GM18526 (cell line): ENCODE measurements around the gene TBCK.

Source experiments
- POLR2A ChIP-seq: IDR thresholded peaks from 3 replicates; pipeline ENCODE4 v1.6.1; 2011; ENCODE audit not compliant: insufficient read length; ENCODE audit errors: extremely low read depth

Gene TBCK

DNA sequence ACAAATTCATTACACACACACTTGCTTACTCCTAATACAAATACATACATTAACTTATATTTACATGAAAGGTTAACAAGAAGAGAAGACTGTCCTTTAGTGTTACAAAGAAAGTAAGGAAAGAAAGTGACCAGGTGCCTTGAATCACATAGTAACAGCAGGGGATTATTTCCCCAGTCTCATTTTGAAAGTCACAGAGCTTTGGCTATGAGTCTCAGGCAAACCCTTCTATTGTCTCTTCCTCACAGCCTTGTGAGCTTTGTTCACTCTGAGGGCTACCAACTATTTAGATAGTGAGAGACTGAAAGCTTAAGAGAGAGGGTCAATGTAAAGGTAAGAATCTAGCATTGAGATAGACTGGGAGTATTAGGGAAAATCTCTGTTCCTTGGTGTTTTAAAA is 259.1 kb downstream of the TBCK start:
- no peak for TF ChIP-seq POLR2A

DNA sequence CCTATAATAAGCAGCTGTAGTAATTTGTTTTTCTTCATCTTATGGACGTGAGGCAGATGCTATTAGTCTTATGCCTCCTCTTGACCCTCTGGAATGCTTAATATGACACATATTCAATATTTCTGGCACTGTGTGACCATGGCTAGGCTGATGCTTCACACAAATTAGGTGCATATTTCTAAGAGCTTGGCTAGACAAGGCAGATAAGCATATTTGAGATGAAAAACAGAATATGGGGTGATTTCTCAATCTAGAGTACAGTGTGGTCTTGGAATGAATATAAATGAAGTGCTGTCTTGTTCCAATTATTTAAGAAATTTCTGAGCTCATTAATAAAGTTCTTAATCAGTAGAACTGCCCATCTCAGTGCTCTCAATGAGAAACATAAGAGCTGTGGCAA is 264.5 kb downstream of the TBCK start:
- TF ChIP-seq POLR2A, result no peak

DNA sequence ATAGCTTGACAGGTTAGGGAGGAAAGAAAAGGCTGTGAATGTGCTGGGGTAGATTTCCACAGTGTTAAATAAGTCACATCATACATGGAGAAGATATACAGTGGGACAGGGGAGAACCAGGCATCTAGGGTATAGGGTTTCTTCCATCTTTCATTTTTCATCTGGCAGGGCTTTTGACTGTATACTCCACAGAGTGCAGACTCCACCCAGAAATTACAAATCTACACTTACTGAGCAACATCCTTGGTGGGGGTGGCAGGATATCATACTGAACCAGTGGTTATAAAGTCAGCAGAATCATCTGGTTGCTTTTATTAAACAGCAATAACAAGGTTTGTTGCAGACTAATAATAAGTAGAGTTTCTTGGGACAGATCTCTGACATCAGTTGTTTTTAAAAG is 266.5 kb downstream of the TBCK start:
- TF ChIP-seq POLR2A, result no peak

DNA sequence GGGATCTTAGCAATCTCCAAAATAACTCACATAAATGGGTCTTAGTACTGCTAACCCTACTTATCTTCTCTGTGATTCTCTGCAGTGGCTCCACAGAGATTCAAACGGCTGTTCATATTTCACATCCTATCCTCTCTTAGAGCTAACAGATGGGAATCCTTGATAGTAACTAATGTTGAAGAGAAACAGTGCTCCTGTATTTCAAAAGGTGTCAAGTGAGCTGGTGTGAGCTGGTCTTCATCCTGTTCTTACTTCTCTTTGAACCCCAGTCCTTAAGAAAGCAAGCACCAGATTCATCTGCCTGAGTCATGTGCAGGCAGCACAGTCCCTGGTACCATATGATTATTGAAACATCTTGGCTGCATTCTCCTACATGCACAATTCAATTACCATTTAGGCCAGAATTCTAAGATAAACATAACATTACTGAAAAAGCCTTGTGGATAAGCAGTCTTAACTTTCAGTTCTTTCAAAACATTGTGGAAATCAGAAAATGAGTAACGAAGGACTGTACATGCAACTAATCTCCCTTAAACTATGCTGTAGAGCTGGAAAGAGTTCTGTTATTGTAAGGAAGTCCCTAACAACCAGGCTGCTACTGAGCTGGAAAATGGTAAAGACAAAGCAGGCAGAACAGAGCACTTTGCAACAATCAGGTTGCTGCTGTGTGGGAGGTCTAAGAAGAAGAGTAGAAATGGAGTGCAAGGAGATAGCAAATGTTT is 267.6 kb downstream of the TBCK start:
- TF ChIP-seq POLR2A, result no peak

DNA sequence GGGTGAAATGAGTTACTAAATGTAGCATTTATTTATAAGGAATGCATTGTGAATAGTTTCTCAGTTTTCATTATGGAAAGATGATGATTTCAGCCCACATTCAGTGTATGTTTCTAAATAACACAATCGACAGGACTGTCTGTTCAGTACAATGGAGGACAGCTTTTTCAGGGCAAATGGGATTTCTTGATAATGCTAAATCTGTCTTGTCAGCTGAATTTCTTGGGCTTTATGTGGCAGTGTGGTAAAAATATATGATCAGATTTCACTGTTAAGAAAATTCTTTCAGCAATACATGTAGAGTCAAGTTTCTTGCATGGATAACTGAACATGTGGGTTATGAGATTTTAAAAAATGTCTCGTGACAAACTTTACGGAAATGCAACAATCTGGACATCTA is 269.9 kb downstream of the TBCK start:
- no peak for TF ChIP-seq POLR2A

DNA sequence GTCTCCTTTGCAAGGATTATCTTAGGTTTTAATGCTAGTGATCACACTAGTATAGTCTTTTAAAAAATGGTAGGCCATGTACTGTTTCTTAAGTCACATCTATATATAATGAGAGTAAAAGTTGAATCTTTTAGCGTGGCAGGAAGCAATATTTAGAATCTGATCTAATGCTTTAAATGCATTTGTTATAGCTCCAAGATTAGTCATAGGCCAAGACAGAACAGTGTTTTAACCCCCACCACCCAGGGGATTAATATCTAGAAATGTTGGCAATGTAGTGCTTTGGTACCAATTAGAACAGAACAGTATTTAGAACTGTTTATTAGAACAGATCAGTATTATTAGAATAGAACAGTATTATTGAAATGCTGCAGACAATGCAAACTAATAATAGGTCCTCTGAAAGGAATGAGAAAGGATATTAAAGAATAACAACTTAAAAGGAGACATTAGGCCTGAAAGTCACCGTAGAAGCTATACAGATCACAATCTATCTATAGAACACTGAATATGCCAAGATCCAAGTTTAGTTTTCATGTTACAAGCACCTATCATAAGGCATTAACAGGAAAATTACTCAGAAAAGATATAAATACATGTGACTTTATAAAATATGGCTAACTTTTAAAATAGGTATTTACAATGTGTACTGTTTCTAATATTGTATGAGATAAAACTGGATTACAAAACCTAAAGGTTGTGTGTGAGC is 274.6 kb downstream of the TBCK start:
- no peak for TF ChIP-seq POLR2A

DNA sequence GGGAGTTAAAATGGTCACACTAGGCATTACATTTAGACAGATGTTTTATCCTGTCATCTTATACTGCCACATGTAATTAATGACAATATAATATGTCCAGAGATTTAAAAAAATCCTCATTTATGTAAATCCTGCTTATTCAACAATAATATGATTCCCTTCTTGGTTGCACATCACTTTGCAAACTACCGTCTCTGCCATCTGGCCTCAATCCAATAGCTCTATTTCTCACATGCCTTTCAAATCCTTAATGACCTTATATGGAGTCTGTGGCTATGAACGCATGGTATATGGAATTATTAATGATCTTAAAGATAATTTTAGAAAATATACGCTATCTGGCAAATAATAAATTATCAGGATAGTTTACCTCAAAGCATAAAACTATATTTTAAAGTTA is 276.2 kb downstream of the TBCK start:
- TF ChIP-seq POLR2A, result no peak

DNA sequence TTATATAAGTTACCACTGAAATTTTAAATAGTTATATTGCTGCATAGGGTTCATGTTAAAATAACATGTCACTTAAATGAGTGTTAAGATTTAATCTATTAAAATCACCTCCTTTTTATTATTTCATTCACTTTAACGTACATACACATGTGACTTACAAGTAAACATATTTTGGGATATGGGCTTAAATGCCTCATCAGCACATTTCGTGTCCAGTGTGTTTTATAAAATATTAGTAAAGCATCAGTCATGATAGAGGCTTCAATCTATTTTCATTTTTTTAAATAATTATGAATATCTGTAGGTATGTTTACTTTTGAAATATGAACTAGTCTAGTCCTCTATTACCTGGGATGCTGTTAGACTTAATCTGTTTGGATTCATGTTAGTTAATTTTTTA is 277.1 kb downstream of the TBCK start:
- no peak for TF ChIP-seq POLR2A

DNA sequence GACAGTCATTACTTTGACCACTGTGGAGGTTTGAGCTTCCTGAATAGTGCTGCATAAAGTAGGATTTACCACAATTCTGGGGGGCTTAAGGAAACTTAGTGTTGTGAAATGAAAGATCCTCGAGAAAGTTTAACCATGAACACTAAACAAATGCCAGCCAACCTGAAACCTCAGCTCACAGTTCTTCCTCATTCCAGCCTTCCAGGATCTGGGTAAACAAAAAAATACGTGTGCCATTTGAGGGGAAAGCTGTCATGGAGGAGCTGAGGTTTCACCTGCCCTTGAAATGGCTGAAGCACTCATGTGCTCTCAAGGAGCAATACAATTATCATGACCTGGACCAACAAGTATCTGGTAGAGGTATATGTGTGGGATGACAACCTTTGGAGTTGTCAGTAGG is 278.0 kb downstream of the TBCK start:
- TF ChIP-seq POLR2A, result no peak

DNA sequence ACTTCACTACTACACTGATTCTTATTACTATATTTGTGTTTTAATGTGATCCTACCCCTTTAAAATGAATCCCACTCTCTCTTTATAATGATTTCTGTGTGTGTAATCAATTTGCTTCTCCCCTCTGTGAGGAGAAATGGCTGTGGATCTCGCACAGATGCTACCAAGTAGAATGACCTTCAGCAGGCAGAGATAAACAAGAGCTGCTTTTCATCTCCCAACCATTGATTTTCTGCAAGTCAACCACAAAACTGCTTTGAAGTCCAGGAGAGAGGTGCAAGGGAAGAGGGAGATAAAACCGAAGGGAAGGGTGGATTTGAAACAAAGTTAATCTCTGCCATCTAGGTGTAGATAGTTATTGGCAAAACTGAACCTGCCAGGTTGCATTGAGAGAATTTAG is 279.2 kb downstream of the TBCK start:
- TF ChIP-seq POLR2A, result no peak

DNA sequence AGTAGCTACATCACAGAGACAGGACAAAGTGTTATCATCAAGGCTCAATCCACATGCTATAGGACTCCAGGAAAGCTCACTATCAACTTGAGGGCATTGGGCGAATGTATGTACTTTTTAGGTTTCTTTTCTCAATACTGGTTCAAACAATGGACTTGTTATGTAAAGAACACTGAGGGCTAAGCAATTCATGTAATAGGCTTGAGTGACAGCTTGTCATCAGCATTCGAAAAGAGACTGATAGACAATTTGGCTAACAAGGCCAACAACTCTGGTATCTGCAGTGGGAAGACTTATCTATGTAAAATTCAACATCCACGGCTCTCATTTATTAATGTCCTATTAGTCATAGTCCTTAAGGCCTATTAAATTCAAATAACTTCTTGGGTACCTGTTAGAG is 279.7 kb downstream of the TBCK start:
- TF ChIP-seq POLR2A, result no peak

DNA sequence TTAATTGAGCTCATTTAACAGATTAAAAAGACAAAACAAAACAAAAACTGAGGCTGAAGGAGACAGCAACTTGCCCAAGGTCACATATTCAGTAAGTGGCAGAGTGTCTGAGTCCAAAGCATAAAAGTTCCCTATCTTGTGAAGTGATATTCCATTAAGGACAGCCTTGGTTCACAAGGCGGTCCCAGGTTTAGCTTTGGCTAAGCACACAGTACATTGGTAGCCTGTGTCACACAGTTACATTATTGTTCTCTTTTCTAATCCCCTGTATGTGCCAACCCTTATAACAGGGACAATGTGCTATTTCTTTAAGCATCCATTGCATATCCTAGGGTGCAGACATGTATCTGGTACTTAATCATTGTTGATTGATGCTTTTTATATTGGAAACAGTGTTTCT is 280.8 kb downstream of the TBCK start:
- no peak for TF ChIP-seq POLR2A

DNA sequence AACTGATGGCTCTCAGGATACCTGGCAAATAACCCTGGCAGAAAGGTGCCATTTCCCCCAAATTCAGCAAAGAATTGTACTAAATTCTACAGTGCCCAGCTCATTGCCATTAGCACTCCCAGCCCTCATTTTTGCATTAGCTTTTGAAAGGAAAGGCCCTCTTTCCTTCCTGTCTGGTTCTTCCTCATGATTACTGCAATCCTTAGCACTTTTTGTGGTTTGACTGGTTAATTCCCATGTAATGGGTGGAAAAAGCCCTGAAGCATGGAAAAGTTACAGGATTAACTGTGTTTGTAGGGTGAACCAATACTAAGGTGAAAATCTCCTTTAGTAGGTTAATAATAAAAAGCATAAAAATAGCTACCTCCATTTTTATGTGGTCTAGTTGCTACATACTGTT is 281.3 kb downstream of the TBCK start:
- no peak for TF ChIP-seq POLR2A

DNA sequence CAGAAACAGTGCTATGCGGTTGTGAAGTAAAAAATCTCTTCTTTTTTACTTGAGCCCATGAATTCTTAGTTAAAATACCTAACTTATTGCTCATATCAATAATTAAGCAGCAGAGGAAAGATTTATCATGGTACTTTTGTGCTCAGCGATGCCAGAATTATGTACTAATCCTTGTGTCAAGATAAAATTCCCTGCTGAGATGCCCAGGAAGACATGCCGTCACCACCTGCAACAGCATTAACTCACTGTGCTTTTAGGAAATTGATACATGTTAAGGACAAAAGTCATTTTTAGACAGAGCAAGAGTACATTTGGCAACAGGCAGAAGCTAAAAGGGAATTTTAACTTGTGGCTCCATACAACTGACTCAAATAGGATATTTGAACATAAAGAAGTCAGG is 281.8 kb downstream of the TBCK start:
- TF ChIP-seq POLR2A, result no peak

DNA sequence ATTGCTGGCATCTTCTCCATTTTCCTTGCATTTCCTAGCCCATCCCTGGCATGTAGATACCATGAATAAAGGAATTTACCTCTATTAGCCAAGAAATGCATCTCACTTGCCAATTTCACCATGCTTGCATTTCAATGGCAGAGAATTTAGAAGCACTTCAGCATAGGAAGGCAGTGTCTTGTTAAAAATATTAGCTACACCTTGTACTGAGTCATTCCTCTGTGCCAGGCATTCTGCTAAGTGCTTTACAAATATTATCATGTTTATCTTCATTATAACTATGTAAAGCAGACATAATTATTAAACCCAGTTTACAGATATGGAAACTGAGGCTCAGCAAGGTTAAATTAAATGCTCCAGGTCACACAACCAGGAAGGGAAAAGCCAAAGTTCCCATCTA is 282.5 kb downstream of the TBCK start:
- no peak for TF ChIP-seq POLR2A

DNA sequence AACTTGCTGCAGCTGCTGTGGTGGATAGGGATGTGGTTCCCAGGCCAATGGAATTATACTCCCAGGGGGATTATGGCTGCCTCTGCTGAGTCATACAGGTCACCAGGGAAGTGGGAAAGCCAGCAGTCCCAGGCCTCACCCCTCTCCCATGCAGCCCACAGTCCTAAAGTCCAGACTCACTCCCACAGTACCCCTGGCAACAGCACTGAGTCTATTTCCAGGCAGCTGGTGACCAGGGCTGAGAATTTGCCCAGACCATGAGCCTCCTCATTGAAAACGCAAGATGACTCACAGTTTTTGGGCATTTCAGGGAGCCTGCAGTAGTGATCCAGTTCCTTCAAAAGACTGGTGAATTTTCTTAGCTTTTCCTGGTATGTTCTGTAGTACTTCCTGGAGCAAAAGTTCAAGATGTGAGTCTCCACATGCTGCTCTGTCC is 283.1 kb downstream of the TBCK start:
- no peak for TF ChIP-seq POLR2A

DNA sequence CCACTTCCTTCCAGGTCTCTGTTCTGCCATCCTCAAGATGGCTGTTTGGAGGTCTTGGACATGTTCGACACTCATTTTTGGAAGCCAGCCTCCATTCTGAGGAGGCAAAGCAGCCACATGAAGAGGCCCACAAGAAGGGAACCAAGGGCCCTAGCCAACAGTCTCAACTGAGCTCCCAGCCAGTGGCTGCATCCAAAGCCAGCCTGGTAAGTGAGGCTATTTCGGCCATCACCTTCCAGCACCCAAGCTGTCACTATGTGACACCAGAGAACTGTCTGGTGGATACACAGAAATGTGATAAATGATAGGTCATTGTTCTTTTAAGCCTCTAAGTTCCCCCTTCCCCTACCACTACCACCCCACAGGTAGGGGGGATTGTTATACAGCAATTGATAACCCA is 293.6 kb downstream of the TBCK start:
- TF ChIP-seq POLR2A, result no peak
